H1 (cell line): Measurements from ENCODE around the gene CASD1. TPM values are rescaled to one million over a fixed set of nuclear protein-coding genes. Genes with fewer than 3 reads are reported as not detected.

Experiments
- CTCF ChIA-PET: fragments of 300-600 bp; sonication (Branson Sonifier 250); formaldehyde crosslinking; loops from one replicate; lab custom pipeline; 2021; ENCODE audit not compliant: partially characterized antibody; lab: Charles Lee
- POLR2A ChIA-PET: fragments of 300-600 bp; sonication (Branson Sonifier 250); formaldehyde crosslinking; loops from one replicate; lab custom pipeline; 2021; ENCODE audit warnings: inconsistent platforms; ENCODE audit not compliant: partially characterized antibody; lab: Charles Lee
- DNase-seq, 2 experiments: peaks; one replicate each; pipeline versions ENCODE4 v3.0.0 to v3.0.0-alpha.2; 2010 to 2022; ENCODE audit warnings: low spot score in 2 of 2, low read depth in 1 of 2, mixed read lengths in 1 of 2
- FAIRE-seq: peaks from 2 replicates; lab custom pipeline; 2011; peaks lifted over from hg19 to GRCh38; lab: Jason Lieb, UNC
- H2AFZ ChIP-seq: 2 replicates; pipeline ENCODE4 v1.8.1; 2012; ENCODE audit warnings: low read length, inconsistent platforms
- H2AK5ac ChIP-seq: 2 replicates; pipeline ENCODE4 v1.6.1; 2013; ENCODE audit warnings: low read depth, low read length
- H2BK120ac ChIP-seq: replicated peaks from 2 replicates; pipeline ENCODE3; 2013; ENCODE audit warnings: low read depth, low read length, inconsistent platforms
- H2BK12ac ChIP-seq: 2 replicates; pipeline ENCODE4 v1.6.1; 2013; ENCODE audit warnings: low read depth, low read length
- H2BK15ac ChIP-seq: 2 replicates; pipeline ENCODE4 v1.6.1; 2013; ENCODE audit warnings: low read length
- H2BK20ac ChIP-seq: 2 replicates; pipeline ENCODE4 v1.6.1; 2013; ENCODE audit warnings: low read length
- H2BK5ac ChIP-seq: 2 replicates; pipeline ENCODE4 v1.6.1; 2013; ENCODE audit warnings: low read depth, low read length
- H3K14ac ChIP-seq: 2 replicates; pipeline ENCODE4 v1.6.1; 2013; ENCODE audit warnings: inconsistent platforms; ENCODE audit not compliant: insufficient read length
- H3K18ac ChIP-seq: 2 replicates; pipeline ENCODE4 v1.6.1; 2013; ENCODE audit warnings: low read length; ENCODE audit errors: extremely low read depth
- H3K23ac ChIP-seq: 2 replicates; pipeline ENCODE4 v1.6.1; 2013; ENCODE audit warnings: inconsistent platforms; ENCODE audit not compliant: insufficient read length
- H3K23me2 ChIP-seq: 2 replicates; pipeline ENCODE4 v1.6.1; 2013; ENCODE audit warnings: low read depth, low read length
- H3K27ac ChIP-seq: 2 replicates; pipeline ENCODE4 v1.6.1; 2011; ENCODE audit warnings: low read depth, low read length, inconsistent platforms
- H3K27me3 ChIP-seq, 4 experiments: replicated peaks in 1 of 4; 1 replicate in 1 of 4; 2 replicates in 3 of 4; pipeline versions ENCODE4 v1.6.1 to v1.8.1; 2011 to 2013; ENCODE audit warnings: low read length in 3 of 4, mild to moderate bottlenecking in 3 of 4, inconsistent platforms in 2 of 4, mixed read lengths in 2 of 4, moderate library complexity in 1 of 4; ENCODE audit not compliant: control insufficient read depth in 3 of 4, insufficient read depth in 3 of 4; ENCODE audit errors: extremely low read depth in 1 of 4
- H3K36me3 ChIP-seq, 4 experiments: 2 replicates each; pipeline versions ENCODE4 v1.6.1 to v1.8.1; 2011 to 2013; ENCODE audit warnings: mild to moderate bottlenecking in 4 of 4, low read length in 3 of 4, moderate library complexity in 2 of 4, control low read depth in 1 of 4, inconsistent platforms in 1 of 4; ENCODE audit not compliant: insufficient read depth in 4 of 4, control insufficient read depth in 2 of 4
- H3K4ac ChIP-seq: replicated peaks from 2 replicates; pipeline ENCODE3; 2013; ENCODE audit warnings: low read length, low read depth, mixed read lengths, inconsistent platforms; ENCODE audit not compliant: insufficient read length
- H3K4me1 ChIP-seq, 4 experiments: replicated peaks in 1 of 4; 1 replicate in 1 of 4; 2 replicates in 3 of 4; pipeline versions ENCODE4 v1.6.1 to v1.8.1; 2011 to 2013; ENCODE audit warnings: low read length in 3 of 4, inconsistent platforms in 2 of 4, mixed read lengths in 1 of 4; ENCODE audit not compliant: insufficient read depth in 4 of 4, control insufficient read depth in 3 of 4
- H3K4me2 ChIP-seq, 2 experiments: 2 replicates each; pipeline versions ENCODE4 v1.6.1 to v1.8.1; 2011 to 2013; ENCODE audit warnings: low read depth in 2 of 2, low read length in 2 of 2, control low read depth in 1 of 2, inconsistent platforms in 1 of 2, mild to moderate bottlenecking in 1 of 2; ENCODE audit not compliant: insufficient read depth in 1 of 2
- H3K4me3 ChIP-seq, 4 experiments: fragments of 200-600, 300-600 bp in 1 of 4; sonication (generic), shearing (Covaris generic), sonication (Bioruptor Twin) in 1 of 4; 2 replicates each; pipeline versions ENCODE4 v1.5.1 to v1.8.1; 2011 to 2016; ENCODE audit warnings: low read length in 4 of 4, low read depth in 3 of 4, control low read depth in 2 of 4, inconsistent platforms in 2 of 4, mild to moderate bottlenecking in 2 of 4, mixed read lengths in 1 of 4, moderate library complexity in 1 of 4; ENCODE audit not compliant: insufficient read depth in 2 of 4; ENCODE audit errors: extremely low read depth in 1 of 4
- H3K56ac ChIP-seq: replicated peaks from 2 replicates; pipeline ENCODE3; 2013; ENCODE audit warnings: low read depth, mild to moderate bottlenecking, mixed read lengths, low read length, inconsistent platforms; ENCODE audit not compliant: insufficient read length
- H3K79me1 ChIP-seq: 2 replicates; pipeline ENCODE4 v1.6.1; 2013; ENCODE audit warnings: low read depth, low read length, control low read depth
- H3K79me2 ChIP-seq, 2 experiments: 2 replicates each; pipeline versions ENCODE4 v1.6.1 to v1.8.1; 2012 to 2013; ENCODE audit warnings: low read length in 2 of 2, mild to moderate bottlenecking in 2 of 2, inconsistent platforms in 1 of 2; ENCODE audit not compliant: insufficient read depth in 2 of 2, control insufficient read depth in 1 of 2
- H3K9ac ChIP-seq, 4 experiments: replicated peaks in 1 of 4; 1 replicate in 1 of 4; 2 replicates in 3 of 4; pipeline versions ENCODE4 v1.6.1 to v1.8.1; 2011 to 2013; ENCODE audit warnings: low read depth in 3 of 4, low read length in 3 of 4, control low read depth in 2 of 4, mild to moderate bottlenecking in 2 of 4, moderate library complexity in 2 of 4, inconsistent platforms in 1 of 4; ENCODE audit errors: extremely low read depth in 1 of 4
- H3K9me3 ChIP-seq, 2 experiments: 2 replicates each; pipeline versions ENCODE4 v1.6.1 to v1.8.1; 2012 to 2013; ENCODE audit warnings: mild to moderate bottlenecking in 2 of 2, moderate library complexity in 2 of 2, control low read depth in 1 of 2, inconsistent platforms in 1 of 2, low read depth in 1 of 2, low read length in 1 of 2, mixed read lengths in 1 of 2; ENCODE audit not compliant: insufficient read depth in 2 of 2
- H4K20me1 ChIP-seq, 2 experiments: replicated peaks in 1 of 2; 2 replicates each; pipeline versions ENCODE3 to v1.8.1; 2011 to 2013; ENCODE audit warnings: inconsistent platforms in 2 of 2, low read length in 2 of 2, mild to moderate bottlenecking in 1 of 2; ENCODE audit not compliant: insufficient read depth in 2 of 2, control insufficient read depth in 1 of 2
- H4K5ac ChIP-seq: 2 replicates; pipeline ENCODE4 v1.6.1; 2013; ENCODE audit warnings: low read length, low read depth, mixed read lengths, inconsistent platforms; ENCODE audit not compliant: insufficient read length
- H4K8ac ChIP-seq: 2 replicates; pipeline ENCODE4 v1.8.0; 2013; ENCODE audit warnings: mild to moderate bottlenecking, moderate library complexity, low read length, inconsistent platforms; ENCODE audit not compliant: insufficient read depth; ENCODE audit errors: extremely low read depth
- H4K91ac ChIP-seq: replicated peaks from 2 replicates; pipeline ENCODE3; 2013; ENCODE audit warnings: low read length, mixed read lengths, inconsistent platforms; ENCODE audit not compliant: insufficient read length
- CHD2 ChIP-seq: IDR thresholded peaks from 2 replicates; pipeline ENCODE4 v1.6.1; 2012; ENCODE audit warnings: low read length, improper control_type of control experiment
- E2F6 ChIP-seq: IDR thresholded peaks from 2 replicates; pipeline ENCODE4 v1.6.1; 2012; ENCODE audit warnings: inconsistent platforms
- GABPA ChIP-seq: IDR thresholded peaks from 2 replicates; pipeline ENCODE4 v1.6.1; 2011; ENCODE audit warnings: mild to moderate bottlenecking, low read length, moderate library complexity, borderline replicate concordance; ENCODE audit not compliant: insufficient read depth
- TAF7 ChIP-seq: optimal IDR thresholded peaks from 2 replicates; pipeline ENCODE3; 2011; ENCODE audit warnings: low read depth, mild to moderate bottlenecking, inconsistent platforms, low read length, moderate library complexity, borderline replicate concordance
- WGBS, 2 experiments: shearing (Covaris generic) in 1 of 2; methylation state at CpG; one replicate each; pipeline versions ENCODE4 v1.1.6 to v1.1.7; 2013 to 2015; ENCODE audit warnings: low lambda C conversion rate in 2 of 2, mixed read lengths in 2 of 2, inconsistent platforms in 1 of 2, low coverage in 1 of 2, missing lambda C conversion rate in 1 of 2; ENCODE audit not compliant: insufficient replicate concordance in 2 of 2, insufficient coverage in 1 of 2, insufficient read length in 1 of 2; ENCODE audit errors: extremely low coverage in 1 of 2, missing lambda C conversion rate in 1 of 2; 5-methylcytosine and 5-hydroxymethylcytosine counted together
- polyA plus RNA-seq, 7 experiments: library from polyadenylated mRNA; depleted of rRNA in 3 of 7; stranded (reverse) in 5 of 7; unstranded in 2 of 7; fragments of >200 nt in 5 of 7; fragments of 200-250 nt in 2 of 7; gene quantifications; 1 replicate in 5 of 7; 2 replicates in 1 of 7; 4 replicates in 1 of 7; pipeline versions ENCODE4 v1.2.1 to v1.2.3, GENCODE V29; 2011 to 2013; ENCODE audit warnings: missing spikeins in 2 of 7, mixed read lengths in 2 of 7
- total RNA-seq: library from RNA; stranded (reverse); fragmentation: NEBNext Ultra II Directional; extraction: Animal tissue kit (Norgen Biotek cat#: 25700); gene quantifications from 2 replicates; pipeline ENCODE4 v1.2.1, GENCODE V29; 2021

Gene CASD1
- total and polyA plus RNA-seq, 2 of the 8 experiments (the other 6 are each of a cell fraction or from before 2014, with no cell fraction given) = 14.2 to 18.8 TPM

DNA sequence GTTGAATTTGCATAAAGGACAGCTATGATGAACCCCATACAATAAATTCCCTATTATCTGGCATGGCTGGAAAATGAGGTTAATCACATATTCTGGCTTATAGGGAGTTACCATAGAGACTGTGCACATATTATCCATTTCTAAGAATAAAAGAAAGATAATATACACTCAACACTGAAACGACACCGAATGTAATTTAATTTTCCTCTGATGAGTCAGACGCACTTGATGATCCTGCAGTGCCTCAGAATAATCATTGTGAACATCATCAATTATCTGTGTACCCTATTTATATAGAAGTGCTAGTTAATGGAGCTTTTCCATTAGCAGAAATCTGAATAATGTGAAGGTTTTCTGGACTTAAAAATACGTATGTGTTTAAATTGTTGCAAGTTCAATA, 86.1 kb downstream of the CASD1 start:
- H4K5ac ChIP-seq = no peak overlapping the region
- no peaks in the 10 kb centered on the region for H3K23me2 ChIP-seq
- TF ChIP-seq GABPA = no peak
- no peak for TF ChIP-seq E2F6
- no peak for TF ChIP-seq CHD2
- no peak for TF ChIP-seq TAF7
- H3K27ac ChIP-seq = no peak overlapping the region
- no peak overlapping the region for H3K18ac ChIP-seq
- no peak overlapping the region for H3K4me3 ChIP-seq
- H3K79me2 ChIP-seq = no peaks in the 10 kb centered on the region
- no peak overlapping the region for H2BK120ac ChIP-seq
- H3K4me2 ChIP-seq = no peak overlapping the region
- no peak overlapping the region for H2BK15ac ChIP-seq
- no peaks in the 10 kb centered on the region for H3K27me3 ChIP-seq
- H3K9me3 ChIP-seq = no peaks in the 10 kb centered on the region
- H3K36me3 ChIP-seq = peaks cover 0 to 8% (median 0%) of the 10 kb centered on the region in 4 experiments; a peak in 2 of 8 replicates
- no peak overlapping the region for H4K91ac ChIP-seq
- peaks cover 0 to 3% (median 0%) of the 10 kb centered on the region in 4 experiments; a peak in 1 of 7 replicates for H3K4me1 ChIP-seq
- DNase-seq (no peak), FAIRE-seq (no peak)
- H4K20me1 ChIP-seq = no peaks in the 10 kb centered on the region
- ChIA-PET POLR2A (no interaction called here), CTCF (no interaction called here)
- no peak overlapping the region for H3K56ac ChIP-seq
- H3K9ac ChIP-seq = no peak overlapping the region
- H2BK12ac ChIP-seq = no peak overlapping the region
- H3K4ac ChIP-seq = no peak overlapping the region
- no peak overlapping the region for H2AFZ ChIP-seq
- 91% methylated on average over 4 of the region's 4 CpGs; no CpG with 5 or more reads in 1 of the 2 experiments for WGBS, 2 experiments
- H2BK20ac ChIP-seq = no peak overlapping the region
- H2AK5ac ChIP-seq = no peak overlapping the region
- no peak overlapping the region for H3K14ac ChIP-seq
- H4K8ac ChIP-seq = no peak overlapping the region
- no peak overlapping the region for H3K23ac ChIP-seq
- H2BK5ac ChIP-seq = no peak overlapping the region
- H3K79me1 ChIP-seq = no peaks in the 10 kb centered on the region
